ENCODE results near the gene LPCAT3.

Gene LPCAT3

DNA sequence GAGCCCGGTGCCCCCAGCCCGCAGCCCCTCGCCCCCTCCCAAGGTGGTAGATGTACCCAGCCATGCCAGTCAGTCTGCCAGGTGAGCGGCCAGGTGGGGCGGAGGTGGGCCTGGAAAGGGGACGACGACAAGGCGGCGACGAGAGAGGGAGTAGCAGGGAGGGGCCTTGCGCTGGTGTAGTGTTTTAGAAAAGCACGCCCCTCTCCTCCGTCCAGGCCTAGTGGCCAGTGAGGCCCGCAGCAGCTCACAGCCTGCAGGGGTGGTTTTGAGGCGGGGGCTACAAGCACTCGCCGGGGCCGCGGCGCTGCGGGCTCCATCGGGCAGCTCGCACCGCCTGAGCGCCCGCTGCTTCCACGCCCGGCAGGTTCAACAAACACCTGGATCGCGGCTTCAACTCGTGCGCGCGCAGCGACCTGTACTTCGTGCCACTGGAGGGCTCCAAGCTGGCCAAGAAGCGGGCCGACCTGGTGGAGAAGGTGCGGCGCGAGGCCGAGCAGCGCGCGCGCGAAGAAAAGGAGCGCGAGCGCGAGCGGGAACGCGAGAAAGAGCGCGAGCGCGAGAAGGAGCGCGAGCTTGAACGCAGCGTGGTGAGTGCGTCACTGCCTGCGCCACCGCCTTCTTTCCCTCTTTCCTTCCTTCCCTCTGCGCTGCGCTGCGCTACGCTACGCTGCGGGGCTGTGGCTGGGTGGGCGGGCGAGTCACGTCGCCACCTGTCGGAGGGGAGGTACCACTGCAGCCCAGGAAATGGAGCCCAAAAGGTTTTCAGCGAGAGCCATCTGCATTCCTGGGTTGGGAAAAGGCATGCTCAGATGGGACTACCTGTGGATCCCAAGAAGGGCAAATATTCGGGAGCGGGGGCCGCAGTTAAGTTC, 80.6 kb downstream of the LPCAT3 start:
- DNase-seq (ENCODE audit: low read depth), result peak; percentile 88

DNA sequence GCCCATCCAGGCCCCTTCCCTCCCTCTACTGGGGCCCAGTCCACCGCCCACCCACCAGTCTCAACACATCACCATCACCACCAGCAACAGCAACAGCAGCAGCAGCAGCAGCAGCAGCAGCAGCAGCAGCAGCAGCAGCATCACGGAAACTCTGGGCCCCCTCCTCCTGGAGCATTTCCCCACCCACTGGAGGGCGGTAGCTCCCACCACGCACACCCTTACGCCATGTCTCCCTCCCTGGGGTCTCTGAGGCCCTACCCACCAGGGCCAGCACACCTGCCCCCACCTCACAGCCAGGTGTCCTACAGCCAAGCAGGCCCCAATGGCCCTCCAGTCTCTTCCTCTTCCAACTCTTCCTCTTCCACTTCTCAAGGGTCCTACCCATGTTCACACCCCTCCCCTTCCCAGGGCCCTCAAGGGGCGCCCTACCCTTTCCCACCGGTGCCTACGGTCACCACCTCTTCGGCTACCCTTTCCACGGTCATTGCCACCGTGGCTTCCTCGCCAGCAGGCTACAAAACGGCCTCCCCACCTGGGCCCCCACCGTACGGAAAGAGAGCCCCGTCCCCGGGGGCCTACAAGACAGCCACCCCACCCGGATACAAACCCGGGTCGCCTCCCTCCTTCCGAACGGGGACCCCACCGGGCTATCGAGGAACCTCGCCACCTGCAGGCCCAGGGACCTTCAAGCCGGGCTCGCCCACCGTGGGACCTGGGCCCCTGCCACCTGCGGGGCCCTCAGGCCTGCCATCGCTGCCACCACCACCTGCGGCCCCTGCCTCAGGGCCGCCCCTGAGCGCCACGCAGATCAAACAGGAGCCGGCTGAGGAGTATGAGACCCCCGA, 81.4 kb downstream of the LPCAT3 start:
- no peak for DNase-seq (ENCODE audit: low read depth)

DNA sequence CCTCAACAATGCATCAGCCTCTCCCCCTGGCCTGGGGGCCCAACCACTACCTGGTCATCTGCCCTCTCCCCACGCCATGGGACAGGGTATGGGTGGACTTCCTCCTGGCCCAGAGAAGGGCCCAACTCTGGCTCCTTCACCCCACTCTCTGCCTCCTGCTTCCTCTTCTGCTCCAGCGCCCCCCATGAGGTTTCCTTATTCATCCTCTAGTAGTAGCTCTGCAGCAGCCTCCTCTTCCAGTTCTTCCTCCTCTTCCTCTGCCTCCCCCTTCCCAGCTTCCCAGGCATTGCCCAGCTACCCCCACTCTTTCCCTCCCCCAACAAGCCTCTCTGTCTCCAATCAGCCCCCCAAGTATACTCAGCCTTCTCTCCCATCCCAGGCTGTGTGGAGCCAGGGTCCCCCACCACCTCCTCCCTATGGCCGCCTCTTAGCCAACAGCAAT, 82.1 kb downstream of the LPCAT3 start:
- no peak for DNase-seq (ENCODE audit: low read depth)

DNA sequence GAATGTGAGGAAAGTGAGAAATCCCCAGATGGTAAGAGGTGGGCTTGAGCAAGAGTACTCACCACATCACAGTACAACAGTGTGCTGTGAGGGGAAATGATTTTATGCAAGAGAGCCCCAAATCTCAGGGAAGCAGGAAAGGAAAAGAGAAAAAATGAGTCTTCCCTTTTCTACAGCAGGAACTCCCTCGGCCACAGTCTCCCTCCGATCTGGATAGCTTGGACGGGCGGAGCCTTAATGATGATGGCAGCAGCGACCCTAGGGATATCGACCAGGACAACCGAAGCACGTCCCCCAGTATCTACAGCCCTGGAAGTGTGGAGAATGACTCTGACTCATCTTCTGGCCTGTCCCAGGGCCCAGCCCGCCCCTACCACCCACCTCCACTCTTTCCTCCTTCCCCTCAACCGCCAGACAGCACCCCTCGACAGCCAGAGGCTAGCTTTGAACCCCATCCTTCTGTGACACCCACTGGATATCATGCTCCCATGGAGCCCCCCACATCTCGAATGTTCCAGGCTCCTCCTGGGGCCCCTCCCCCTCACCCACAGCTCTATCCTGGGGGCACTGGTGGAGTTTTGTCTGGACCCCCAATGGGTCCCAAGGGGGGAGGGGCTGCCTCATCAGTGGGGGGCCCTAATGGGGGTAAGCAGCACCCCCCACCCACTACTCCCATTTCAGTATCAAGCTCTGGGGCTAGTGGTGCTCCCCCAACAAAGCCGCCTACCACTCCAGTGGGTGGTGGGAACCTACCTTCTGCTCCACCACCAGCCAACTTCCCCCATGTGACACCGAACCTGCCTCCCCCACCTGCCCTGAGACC, 82.7 kb downstream of the LPCAT3 start:
- no peak for DNase-seq (ENCODE audit: low read depth)

DNA sequence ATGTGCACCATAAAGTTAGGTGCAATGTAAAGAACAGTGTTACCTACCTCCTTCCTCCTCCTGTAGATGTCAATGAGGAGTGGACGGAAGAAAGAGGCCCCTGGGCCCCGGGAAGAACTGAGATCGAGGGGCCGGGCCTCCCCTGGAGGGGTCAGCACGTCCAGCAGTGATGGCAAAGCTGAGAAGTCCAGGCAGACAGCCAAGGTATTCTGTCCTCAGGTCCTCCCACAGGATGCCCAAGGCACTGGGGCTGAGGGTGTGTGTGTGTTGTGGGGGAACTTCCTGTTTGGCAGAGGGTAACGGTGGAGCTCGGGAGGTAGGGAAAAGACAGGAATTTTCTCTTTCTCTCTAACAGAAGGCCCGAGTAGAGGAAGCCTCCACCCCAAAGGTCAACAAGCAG, 84.2 kb downstream of the LPCAT3 start:
- DNase-seq (ENCODE audit: low read depth), result no peak

DNA sequence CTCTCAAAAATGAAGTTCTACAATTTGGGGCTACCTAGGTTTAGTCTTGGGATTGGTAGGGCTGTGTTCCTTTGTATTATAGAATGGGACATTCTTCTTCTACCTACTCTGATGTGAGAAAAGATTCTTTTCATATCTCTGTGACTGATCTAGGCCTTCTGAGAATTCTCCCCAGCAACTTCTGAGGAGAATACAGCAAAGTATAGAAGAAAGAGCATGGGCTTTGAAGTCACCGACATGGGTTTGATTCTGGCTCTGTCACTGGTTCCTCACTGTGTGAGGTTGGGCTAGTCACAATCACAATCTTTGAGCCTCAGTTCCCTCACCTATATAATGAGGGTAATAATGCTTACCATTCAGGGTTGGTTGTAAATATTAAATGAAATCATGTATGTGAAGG, 85.5 kb downstream of the LPCAT3 start:
- no peak for DNase-seq (ENCODE audit: low read depth)

DNA sequence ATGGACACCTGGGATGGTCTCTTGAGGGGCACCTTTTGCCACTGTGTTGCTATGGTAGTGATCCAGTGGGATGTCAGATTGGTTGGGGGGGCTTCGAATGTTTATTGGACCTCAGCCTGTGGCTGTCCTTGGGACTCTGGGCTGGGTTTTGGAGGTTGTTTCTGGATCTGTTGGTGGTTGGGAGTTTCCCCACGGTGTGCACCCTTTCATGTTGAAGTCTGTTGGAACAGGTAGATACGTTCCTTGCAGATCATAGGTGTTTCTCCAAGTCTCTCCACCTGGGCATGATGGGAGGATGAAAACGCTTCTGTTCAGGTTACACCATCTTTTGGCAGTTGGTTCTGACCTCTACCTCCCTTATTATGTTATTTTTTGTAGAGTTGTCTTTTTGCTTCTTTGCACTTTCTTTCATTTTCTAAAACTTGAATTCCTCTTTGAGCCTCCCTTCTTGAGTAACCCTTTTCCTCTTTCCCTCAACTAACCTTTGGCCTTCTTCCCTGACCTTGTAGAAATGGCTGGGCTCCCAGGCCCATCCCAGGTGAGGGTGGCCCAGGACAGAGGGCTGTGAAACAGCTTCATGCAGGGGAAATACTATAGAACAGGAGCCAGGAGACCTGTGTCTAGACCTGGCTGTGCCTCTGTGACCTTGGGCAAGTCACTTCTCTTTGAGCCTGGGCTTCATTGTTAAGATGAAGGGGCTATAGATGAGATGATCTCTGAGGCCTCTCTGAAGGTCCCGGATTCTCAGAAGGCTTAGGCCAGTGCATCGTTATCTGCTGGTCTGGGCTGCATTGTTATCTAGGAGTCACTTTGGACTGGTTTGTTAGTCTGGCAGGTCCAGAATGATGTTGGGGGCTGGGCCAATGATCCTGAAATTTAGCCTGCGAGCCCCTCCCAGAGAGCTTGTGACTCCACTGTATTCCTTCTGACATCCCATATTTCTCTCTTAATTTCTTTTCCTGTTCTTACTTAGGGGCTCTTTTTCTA, 88.5 kb downstream of the LPCAT3 start:
- DNase-seq (ENCODE audit: low read depth), result no peak

DNA sequence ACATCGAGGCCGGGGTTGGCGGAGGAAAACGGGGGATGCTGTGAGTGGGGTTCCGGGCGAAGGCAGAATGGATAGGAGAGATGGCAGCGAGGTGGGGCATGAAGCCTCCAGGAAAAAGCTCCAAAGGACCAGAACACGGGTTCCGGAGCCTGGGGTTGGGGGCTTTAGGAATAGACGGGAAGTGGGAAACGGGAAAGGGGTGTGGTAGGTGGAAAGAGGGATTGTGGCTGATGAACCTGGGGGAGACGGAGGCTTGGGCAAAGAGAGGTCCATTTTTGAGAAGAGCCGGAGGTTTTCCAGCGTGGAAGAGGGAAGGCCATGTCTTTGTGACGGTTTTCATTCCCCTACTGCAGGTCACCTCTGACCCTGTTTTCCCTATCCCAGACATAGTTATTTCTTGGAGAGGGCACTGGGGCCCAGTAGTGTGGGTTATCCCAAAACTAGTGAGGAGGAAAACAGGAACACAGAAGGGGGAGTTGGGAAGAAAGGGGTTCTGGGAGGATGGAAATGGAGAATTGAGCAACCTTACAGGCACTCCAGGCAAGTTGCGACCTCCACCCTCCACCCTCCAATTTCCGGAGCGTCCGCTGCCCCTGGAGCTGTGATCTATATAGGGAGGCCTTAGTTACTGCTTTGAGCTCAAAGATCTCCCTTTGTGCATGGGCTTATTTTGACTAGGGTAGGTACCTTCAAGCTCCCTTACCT, 89.4 kb downstream of the LPCAT3 start:
- no peak for DNase-seq (ENCODE audit: low read depth)

DNA sequence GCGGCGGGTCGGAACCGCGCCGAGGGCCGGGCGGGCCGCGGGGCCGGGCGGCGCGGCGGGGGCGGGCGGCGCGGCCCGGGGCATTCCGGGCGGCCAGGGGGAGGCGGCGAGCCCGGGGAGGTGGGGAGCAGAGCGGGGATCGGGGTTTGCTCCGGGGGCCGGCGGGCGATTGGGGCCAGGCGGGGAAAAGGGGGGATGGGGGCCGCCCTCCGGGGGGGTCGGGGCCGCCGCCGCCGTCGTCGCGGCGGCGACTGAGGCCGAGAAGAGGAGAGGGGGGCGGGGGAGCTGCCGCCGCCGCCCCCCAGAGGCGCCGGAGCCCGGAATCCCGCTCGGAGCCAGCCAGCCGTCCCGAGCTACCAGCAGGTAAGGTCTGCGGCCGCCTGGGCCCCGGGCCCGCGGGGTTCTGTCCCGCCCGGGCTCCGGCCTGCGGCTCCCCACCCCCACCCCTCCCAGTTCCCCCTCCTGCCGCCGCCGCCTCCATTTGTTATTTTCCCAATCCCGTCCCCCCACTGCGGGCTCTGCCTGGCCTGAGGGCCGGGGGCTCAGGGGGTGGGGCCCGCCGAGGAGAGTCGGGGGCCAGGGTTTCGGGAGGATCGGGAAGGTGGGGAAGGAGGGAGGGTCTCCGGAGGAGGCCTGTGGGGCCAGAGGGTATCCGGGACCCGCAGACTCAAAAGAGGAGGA, 90.1 kb downstream of the LPCAT3 start:
- no peak for DNase-seq (ENCODE audit: low read depth)

DNA sequence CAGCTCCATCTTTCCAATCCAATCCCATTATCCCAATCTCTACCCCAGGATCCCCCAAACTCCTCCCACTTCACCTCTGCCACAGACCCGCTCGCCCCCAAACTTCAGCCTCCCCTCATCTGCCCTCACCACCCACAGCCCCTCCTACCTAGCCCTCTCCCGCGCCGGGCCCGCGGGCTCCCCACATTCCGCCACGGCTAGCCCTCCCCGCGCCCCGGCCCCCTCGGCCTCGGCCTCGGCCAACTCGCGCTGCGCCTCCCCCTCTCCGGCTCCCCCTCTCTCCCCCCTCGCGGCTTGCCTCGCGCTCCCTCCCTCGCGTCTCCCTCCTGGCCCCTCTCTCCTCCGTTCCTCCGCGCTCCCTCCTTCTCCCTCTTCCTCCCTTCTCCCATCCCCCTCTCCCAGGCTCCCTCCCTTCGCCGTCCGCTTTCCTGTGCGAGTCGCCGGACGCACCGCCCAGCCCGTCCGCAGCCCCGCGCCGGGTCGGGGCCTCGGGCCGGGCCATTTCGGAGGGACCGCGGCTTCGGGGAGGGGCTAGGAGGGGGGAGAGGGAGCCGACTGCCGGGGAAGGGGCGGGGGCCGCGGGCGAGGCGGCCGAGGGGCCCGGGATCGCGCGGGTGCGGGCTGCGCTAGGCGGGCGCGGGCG, 90.8 kb downstream of the LPCAT3 start, which contains the start of gene ATN1:
ATN1 (plus strand) TSS at position 581 of the 643 bp plus-strand sequence. CDS start 6,043 bp downstream, outside the sequence.
- peak; percentile 33 for DNase-seq (ENCODE audit: low read depth)

All from stimulated activated CD8-positive, alpha-beta memory T cell treated with anti-CD3 and anti-CD28 coated beads, Interleukin-12 subunit alpha, Interleukin-12 subunit beta, amount 100 ng/mL, for 1 hour (primary cell).